SU-DHL-6 (cell line): ENCODE measurements around the gene KLRC2.

Experiments
- CTCF ChIP-seq: fragments of 200-600 bp; sonication (generic); IDR thresholded peaks from one replicate; pipeline ENCODE4 v1.5.1; 2017; ENCODE audit warnings: antibody characterized with exemption, mild to moderate bottlenecking, low read length, moderate library complexity; ENCODE audit not compliant: insufficient read depth, poor library complexity, severe bottlenecking
- EZH2phosphoT487 ChIP-seq: fragments of 200-600 bp; sonication (generic), shearing (Covaris generic); conservative IDR thresholded peaks from 2 replicates; pipeline ENCODE4 v1.6.1; 2018; ENCODE audit warnings: mild to moderate bottlenecking, antibody characterized with exemption, low read length, moderate library complexity, mixed read lengths

- no peak for TF ChIP-seq CTCF
- no peak for TF ChIP-seq EZH2phosphoT487
These were observed 27.0 kb downstream of the KLRC2 start for GRCh38 chr12:10408842-10409241.
